SJCRH30 (cell line): Measurements from ENCODE around the gene P4HA1. TPM values are rescaled to one million over a fixed set of nuclear protein-coding genes. Genes with fewer than 3 reads are reported as not detected.
A peak's percentile ranks its signal among the peaks of the same experiment; 100 is the strongest.
"Not testable (repeated sequence)": the region's sequence is repeated elsewhere in the genome, so short reads cannot be mapped to it uniquely, and the experiment has no call there.

ENCODE experiments used
- DNase-seq, 2 experiments: peaks; one replicate each; pipeline ENCODE4 v3.0.0-alpha.2; 2015 to 2020
- H3K27ac ChIP-seq: fragments of 250-450 bp; sonication (Bioruptor Pico); 2 replicates; pipeline ENCODE4 v1.5.1; 2020; ENCODE audit warnings: mild to moderate bottlenecking, moderate library complexity
- H3K27me3 ChIP-seq: fragments of 250-450 bp; sonication (Bioruptor Pico); 2 replicates; pipeline ENCODE4 v1.5.1; 2020; ENCODE audit warnings: mild to moderate bottlenecking, moderate library complexity
- H3K36me3 ChIP-seq: fragments of 250-450 bp; sonication (Bioruptor Pico); 2 replicates; pipeline ENCODE4 v1.5.1; 2020; ENCODE audit warnings: mild to moderate bottlenecking, moderate library complexity
- H3K4me1 ChIP-seq: fragments of 250-450 bp; sonication (Bioruptor Pico); 2 replicates; pipeline ENCODE4 v1.5.1; 2020; ENCODE audit warnings: mild to moderate bottlenecking, moderate library complexity
- H3K4me3 ChIP-seq: fragments of 250-450 bp; sonication (Bioruptor Pico); 2 replicates; pipeline ENCODE4 v1.5.1; 2020; ENCODE audit warnings: mild to moderate bottlenecking, moderate library complexity
- H3K9me3 ChIP-seq: fragments of 250-450 bp; sonication (Bioruptor Pico); replicated peaks from 2 replicates; pipeline ENCODE4 v1.5.1; 2020; ENCODE audit warnings: mild to moderate bottlenecking, moderate library complexity
- total RNA-seq: library from RNA; depleted of rRNA; stranded (reverse); fragments of >200 nt; shearing (Covaris generic); gene quantifications from 2 replicates; pipeline ENCODE4 v1.2.3, GENCODE V29; 2014; rRNA removed

P4HA1 gene
- total RNA-seq, 1 experiment from 2014 or later: 78.0 TPM

DNA sequence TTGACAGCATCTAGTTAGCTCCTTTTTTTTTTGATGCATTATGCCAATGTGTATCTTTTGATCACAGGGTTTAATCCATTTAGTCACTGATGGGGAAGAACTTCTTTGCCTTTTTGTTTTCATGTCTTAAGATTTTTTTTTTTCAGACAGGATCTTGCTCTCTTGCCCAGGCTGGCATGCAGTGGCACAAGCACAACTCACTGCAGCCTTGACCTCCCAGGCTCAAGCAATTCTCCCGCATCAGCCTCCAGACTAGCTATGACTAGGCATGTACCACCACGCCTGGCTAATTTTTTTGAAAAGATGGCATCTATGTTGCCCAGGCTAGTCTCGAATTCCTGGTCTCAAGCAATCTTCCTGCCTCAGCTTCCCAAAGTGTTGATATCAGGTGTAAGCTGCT lies 95.7 kb downstream of the P4HA1 start:
- Histone ChIP-seq H3K4me3 (no peak overlapping the region), H3K9me3 (no peaks in the 10 kb centered on the region), H3K27ac (no peak overlapping the region), H3K27me3 (no peaks in the 10 kb centered on the region), H3K36me3 (peaks cover 20% of the 10 kb centered on the region), H3K4me1 (no peaks in the 10 kb centered on the region)
- no peak for DNase-seq

GRCh38 chr10:72997099-72997498 lies 99.6 kb downstream of the P4HA1 start:
- no peak overlapping the region for H3K4me3 ChIP-seq
- no peaks in the 10 kb centered on the region for H3K9me3 ChIP-seq
- peaks cover under 1% of the 10 kb centered on the region; the same call in 1 of the 2 replicates for H3K36me3 ChIP-seq
- no peaks in the 10 kb centered on the region for H3K4me1 ChIP-seq
- no peaks in the 10 kb centered on the region for H3K27me3 ChIP-seq
- H3K27ac ChIP-seq: no peak overlapping the region
- DNase-seq: no peak

DNA sequence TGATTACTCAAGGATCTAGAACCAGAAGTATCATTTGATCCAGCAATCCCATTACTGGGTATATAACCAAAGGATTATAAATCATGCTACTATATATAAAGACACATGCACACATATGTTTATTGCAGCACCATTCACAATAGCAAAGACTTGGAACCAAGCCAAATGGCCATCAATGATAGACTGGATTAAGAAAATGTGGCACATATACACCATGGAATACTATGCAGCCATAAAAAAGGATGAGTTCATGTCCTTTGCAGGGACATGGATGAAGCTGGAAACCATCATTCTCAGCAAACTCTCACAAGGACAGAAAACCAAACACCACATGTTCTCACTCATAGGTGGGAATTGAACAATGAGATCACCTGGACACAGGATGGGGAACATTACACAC lies 101.2 kb downstream of the P4HA1 start:
- H3K9me3 ChIP-seq, DNase-seq, H3K4me1 ChIP-seq, H3K27ac ChIP-seq, H3K4me3 ChIP-seq, H3K36me3 ChIP-seq, H3K27me3 ChIP-seq: not testable (repeated sequence)

GRCh38 chr10:72989771-72990170 lies 106.9 kb downstream of the P4HA1 start:
- not testable (repeated sequence) for DNase-seq, H3K27me3 ChIP-seq, H3K9me3 ChIP-seq, H3K36me3 ChIP-seq, H3K27ac ChIP-seq, H3K4me3 ChIP-seq, H3K4me1 ChIP-seq

GRCh38 chr10:72984618-72985017 lies 112.0 kb downstream of the P4HA1 start:
- H3K27me3 ChIP-seq, DNase-seq, H3K9me3 ChIP-seq, H3K4me3 ChIP-seq, H3K36me3 ChIP-seq, H3K4me1 ChIP-seq, H3K27ac ChIP-seq: not testable (repeated sequence)

GRCh38 chr10:72981882-72982529 lies 114.7 kb downstream of the P4HA1 start:
- H3K27me3 ChIP-seq: no peaks in the 10 kb centered on the region
- no peaks in the 10 kb centered on the region for H3K4me1 ChIP-seq
- peak; percentile 20 to 41 for DNase-seq
- H3K9me3 ChIP-seq: peaks cover 4% of the 10 kb centered on the region; the same call in 1 of the 2 replicates
- no peak overlapping the region for H3K4me3 ChIP-seq
- H3K27ac ChIP-seq: no peak overlapping the region
- no peaks in the 10 kb centered on the region for H3K36me3 ChIP-seq

- Histone ChIP-seq H3K9me3 (peaks cover 4% of the 10 kb centered on the region; the same call in 1 of the 2 replicates), H3K27ac (no peak overlapping the region), H3K27me3 (no peaks in the 10 kb centered on the region), H3K4me1 (no peaks in the 10 kb centered on the region), H3K36me3 (no peaks in the 10 kb centered on the region), H3K4me3 (no peak overlapping the region)
- peak; percentile 15 to 30 for DNase-seq
Observed at GRCh38 chr10:72981028-72981881, 115.4 kb downstream of the P4HA1 start.

DNA sequence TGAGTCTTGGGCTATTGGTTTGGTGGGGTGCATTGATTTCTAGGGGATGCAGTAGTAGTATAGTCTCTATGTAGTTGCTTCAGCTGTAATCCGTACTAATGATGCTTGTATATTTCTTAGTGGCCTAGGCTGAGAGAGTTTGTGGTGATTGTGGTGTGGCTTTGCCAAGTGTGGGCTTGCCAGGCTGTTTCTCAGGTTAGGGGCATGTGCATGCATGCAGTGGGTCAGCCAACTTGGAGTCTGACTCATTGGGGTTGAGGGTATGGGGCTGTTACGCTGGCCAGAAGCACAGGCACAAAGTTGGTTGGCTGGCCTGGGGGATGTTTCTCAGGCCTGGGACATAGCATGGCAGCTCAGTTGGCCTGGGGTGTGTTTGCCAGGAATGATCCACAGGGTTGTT lies 116.3 kb downstream of the P4HA1 start:
- no peak overlapping the region for H3K27ac ChIP-seq
- no peaks in the 10 kb centered on the region for H3K36me3 ChIP-seq
- no peaks in the 10 kb centered on the region for H3K4me1 ChIP-seq
- no peaks in the 10 kb centered on the region for H3K27me3 ChIP-seq
- H3K4me3 ChIP-seq: no peak overlapping the region
- H3K9me3 ChIP-seq: peaks cover 4% of the 10 kb centered on the region; the same call in 1 of the 2 replicates
- no peak for DNase-seq

DNA sequence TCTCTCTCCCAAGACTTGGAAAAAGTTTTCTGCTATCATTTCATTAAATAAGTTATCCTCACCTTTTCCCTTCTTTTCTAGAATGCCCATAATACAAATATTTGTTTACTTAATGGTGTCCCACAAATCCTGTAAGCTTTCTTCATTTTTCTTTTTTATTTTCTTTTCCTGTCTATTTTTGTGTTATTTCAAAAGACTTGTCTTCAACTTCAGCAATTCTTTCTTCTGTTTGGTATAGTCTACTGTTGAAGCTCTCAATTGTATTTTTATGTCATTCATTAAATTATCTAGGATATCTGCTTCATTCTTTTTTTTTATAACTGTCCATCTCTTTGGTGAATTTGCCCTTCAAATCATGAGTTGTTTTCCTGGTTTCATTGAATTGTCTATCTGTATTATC lies 117.0 kb downstream of the P4HA1 start:
- no peak for DNase-seq
- Histone ChIP-seq H3K4me1 (no peaks in the 10 kb centered on the region), H3K27ac (no peak overlapping the region), H3K27me3 (no peaks in the 10 kb centered on the region), H3K9me3 (peaks cover 4% of the 10 kb centered on the region; the same call in 1 of the 2 replicates), H3K36me3 (no peaks in the 10 kb centered on the region), H3K4me3 (no peak overlapping the region)

- Histone ChIP-seq H3K4me1 (no peaks in the 10 kb centered on the region), H3K27me3 (no peaks in the 10 kb centered on the region), H3K27ac (no peak overlapping the region), H3K36me3 (no peaks in the 10 kb centered on the region), H3K9me3 (peaks cover 4% of the 10 kb centered on the region; the same call in 1 of the 2 replicates), H3K4me3 (no peak overlapping the region)
- no peak for DNase-seq
Observed at GRCh38 chr10:72976886-72977285, 119.8 kb downstream of the P4HA1 start.

Other genes starting within 250 kb of the P4HA1 start
- 0.08 and 0.13 TPM in 2 replicates for gene OIT3, start 203.1 kb downstream of the P4HA1 start, total RNA-seq
- not detected in 2 replicates for gene PLA2G12B, start 142.1 kb downstream of the P4HA1 start, total RNA-seq
- gene NUDT13, start 13.6 kb upstream of the P4HA1 start, total RNA-seq: 0.49 and 0.84 TPM in 2 replicates
- 47.9 and 48.0 TPM in 2 replicates for gene ECD, start 71.1 kb upstream of the P4HA1 start, total RNA-seq
- gene FAM149B1, start 71.3 kb upstream of the P4HA1 start, total RNA-seq: 10.1 and 12.4 TPM in 2 replicates
- gene DNAJC9, start 150.4 kb upstream of the P4HA1 start, total RNA-seq: 59.7 and 70.0 TPM in 2 replicates
- 93.4 and 94.9 TPM in 2 replicates for gene MRPS16, start 155.8 kb upstream of the P4HA1 start, total RNA-seq